ENCODE results near the gene DHRS7.
A peak's percentile ranks its signal among the peaks of the same experiment; 100 is the strongest.

Gene DHRS7

DNA sequence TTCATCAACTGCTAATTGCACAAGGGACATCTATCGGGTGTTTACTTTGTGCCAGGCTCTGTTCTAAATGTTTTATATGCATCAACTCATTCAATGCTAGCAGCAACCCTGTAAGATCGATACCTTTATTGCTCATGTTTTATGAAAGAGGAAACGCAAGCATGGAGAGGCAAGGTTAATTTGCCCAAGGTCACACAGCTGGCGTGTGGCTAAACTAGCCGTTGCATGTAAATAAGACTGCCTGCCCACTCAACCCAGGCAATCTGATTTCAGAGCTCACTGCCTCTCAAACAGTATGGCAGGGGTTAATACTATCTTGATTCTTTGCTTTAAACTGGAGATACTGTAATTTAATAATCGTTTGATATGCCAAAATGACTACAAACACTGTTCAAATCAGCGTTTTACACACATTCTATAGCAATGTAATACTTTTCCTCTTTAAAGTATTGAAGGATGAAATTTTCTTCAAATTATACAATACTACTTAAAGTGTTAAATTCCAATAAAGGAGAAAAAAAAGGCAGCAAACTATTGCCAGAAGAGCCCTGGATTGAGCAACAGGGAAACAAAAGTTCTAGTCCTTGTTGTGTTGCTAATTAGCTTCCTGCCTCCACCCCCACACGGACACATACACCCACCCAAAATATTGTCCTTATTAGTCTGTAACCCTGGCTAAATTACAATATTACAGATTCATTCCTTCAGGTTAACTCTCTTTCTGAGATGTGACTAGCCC is 39.1 kb upstream of the DHRS7 start:
- FAIRE-seq (peak; percentile 96), DNase-seq (ENCODE audit: insufficient read length) (peak; percentile 12)
- TF ChIP-seq TAF1 (IDR thresholded peaks at IDR 0.05; ENCODE audit: borderline replicate concordance, low read depth, low read length) (no peak), POLR2AphosphoS5 (IDR thresholded peaks at IDR 0.05; ENCODE audit: low read depth, low read length) (peak; percentile 24; the same call in 1 of the 2 replicates), POLR2A (IDR thresholded peaks at IDR 0.05; ENCODE audit: low read depth, low read length) (no peak)

DNA sequence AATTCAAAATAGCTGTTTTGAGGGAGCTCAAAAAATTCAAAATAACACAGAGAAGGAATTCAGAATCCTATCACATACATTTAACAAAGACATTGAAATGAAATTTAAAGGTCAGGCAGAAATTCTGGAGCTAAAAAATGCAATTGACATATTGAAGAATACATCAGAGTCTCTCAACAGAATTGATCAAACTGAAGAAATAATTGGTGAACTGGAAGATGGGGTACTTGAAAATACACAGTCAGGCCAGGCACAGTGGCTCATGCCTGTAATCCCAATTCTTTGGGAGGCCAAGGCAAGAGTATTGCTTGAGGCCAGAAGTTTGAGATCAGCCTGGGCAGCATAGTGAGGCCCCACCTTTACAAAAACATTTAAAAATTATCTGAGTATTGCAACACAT is 34.1 kb upstream of the DHRS7 start:
- TF ChIP-seq POLR2AphosphoS5 (IDR thresholded peaks at IDR 0.05; ENCODE audit: low read depth, low read length) (no peak), TAF1 (IDR thresholded peaks at IDR 0.05; ENCODE audit: borderline replicate concordance, low read depth, low read length) (no peak), POLR2A (IDR thresholded peaks at IDR 0.05; ENCODE audit: low read depth, low read length) (no peak)
- FAIRE-seq = no peak

DNA sequence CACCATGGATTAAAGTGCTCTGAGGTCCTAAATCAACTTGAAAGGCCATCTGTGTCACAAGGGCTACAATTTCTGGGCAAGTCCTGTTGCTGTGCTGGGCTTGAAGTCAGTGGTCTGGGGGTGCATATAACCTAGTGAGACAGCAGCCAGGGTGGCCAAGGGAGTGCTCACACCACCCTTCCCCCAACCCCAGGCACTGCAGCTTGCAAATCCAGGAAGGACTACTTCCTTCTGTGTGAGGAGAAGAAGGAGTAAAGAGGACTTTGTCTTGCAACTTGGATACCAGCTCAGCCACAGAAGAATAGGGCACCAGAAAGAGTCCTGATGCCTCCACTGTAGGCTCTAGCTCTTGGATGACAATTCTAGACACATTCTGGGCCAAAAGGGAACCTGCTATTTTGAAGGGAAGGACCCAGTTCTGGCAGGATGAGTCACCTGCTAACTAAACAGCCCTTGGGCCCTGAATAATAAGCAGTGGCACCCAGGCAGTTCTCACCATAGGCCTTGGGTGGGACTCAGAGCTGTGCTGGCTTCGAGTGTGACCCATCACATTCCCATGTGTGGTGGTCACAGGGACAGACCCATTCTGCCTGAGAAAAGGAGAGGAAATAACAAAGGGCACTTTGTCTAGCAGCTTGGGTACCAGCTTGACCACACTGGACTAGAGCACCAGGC is 32.6 kb upstream of the DHRS7 start:
- FAIRE-seq = no peak
- DNase-seq (ENCODE audit: insufficient read length) = no peak
- TF ChIP-seq TAF1 (IDR thresholded peaks at IDR 0.05; ENCODE audit: borderline replicate concordance, low read depth, low read length) (no peak), POLR2A (IDR thresholded peaks at IDR 0.05; ENCODE audit: low read depth, low read length) (no peak), POLR2AphosphoS5 (IDR thresholded peaks at IDR 0.05; ENCODE audit: low read depth, low read length) (no peak)

More for the DNA sequence above, 34.1 kb upstream of the DHRS7 start:
- no peak for DNase-seq (ENCODE audit: insufficient read length)

DNA sequence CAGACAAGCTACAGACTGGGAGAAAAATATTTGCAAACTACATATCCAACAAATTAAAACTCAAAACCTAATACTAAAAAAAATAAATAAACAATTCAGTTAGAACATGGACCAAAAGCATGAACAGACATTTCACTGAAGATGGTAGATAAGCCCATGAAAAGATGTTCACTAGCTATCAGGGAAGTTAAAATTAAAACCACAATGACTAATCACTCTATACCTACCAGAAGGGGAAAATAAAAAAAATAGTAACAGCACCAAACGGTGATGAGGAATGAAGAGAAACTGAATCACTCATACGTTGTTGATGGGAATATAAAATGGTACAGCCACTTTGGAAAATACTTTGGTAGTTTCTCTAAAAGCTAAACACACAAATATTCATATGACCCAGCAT is 31.1 kb upstream of the DHRS7 start:
- no peak for TF ChIP-seq POLR2AphosphoS5 (IDR thresholded peaks at IDR 0.05; ENCODE audit: low read depth, low read length)
- TF ChIP-seq TAF1 (IDR thresholded peaks at IDR 0.05; ENCODE audit: borderline replicate concordance, low read depth, low read length) = no peak
- no peak for TF ChIP-seq POLR2A (IDR thresholded peaks at IDR 0.05; ENCODE audit: low read depth, low read length)
- DNase-seq (ENCODE audit: insufficient read length) = no peak
- no peak for FAIRE-seq

DNA sequence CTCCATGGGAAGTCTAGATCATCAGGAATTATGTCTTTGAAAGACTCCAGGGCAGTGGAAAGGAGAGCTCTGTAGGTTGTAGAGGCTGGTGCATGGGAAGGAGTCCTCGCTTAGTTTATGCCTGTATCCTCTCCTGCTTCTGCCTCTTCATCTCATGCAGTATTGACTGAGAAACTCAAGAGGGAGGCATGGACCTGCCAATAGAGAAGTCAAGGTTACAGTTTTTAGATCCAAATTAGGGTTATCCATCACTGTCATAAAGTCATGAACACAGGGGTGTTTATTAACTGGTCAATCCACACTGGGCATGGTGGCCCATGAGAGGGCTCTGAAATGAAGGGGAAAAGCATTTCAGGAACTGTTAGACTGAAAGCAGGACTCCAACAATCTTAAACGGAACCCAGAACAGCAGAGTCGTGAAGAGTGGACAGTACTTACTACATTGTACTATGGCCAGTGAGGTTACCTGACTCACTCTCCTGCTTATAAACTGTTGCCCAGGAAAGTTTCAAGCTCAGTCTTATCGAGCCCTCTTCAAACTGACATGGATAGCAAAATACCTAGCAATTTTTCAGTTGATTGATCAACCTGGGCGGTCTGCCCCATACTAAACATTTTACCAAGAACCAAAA is 30.1 kb upstream of the DHRS7 start:
- TF ChIP-seq POLR2A (IDR thresholded peaks at IDR 0.05; ENCODE audit: low read depth, low read length) (no peak), TAF1 (IDR thresholded peaks at IDR 0.05; ENCODE audit: borderline replicate concordance, low read depth, low read length) (no peak)
- FAIRE-seq (peak; percentile 46), DNase-seq (ENCODE audit: insufficient read length) (no peak)

DNA sequence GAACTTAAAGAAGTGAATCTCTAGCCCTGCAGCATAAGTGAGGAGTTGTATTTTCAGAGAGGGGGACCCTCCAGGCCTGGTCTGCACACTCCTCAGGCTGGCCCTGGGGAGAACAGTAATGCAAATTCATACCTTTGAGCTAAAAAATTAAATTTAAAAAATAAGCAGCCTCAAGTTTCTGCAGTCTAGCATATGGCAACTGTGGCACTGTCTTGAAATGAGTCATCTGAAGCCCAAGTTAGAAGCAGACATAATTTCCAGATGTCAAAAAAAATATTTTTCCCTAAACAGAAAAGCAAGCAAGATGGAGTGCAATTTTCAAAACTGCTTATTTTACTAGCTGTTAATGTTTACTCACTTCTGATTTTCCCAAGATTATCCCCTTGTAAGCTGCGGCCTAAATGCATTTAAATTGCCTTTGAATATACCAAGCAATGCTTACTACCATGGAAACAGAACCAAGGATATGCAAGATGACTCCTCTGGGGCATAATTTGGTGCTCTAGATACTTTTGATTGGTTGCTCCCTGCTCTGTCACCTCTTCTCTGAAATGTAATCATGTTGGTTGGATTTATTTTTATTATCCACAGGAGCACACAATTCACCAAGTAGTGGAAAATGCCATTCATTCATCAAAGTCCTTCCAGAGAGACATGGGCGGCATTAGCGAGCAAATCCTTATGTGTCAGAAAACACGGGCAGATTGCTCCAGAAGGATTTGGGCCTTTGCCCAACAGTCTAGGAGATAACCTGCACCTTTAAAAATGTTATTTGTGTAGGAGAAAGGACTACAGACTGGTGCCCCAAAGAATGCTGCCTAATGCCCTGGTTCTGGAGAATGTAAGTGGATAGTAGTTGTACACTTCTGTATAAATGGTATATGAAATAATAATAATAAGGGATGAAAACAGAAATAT is 25.0 kb upstream of the DHRS7 start:
- FAIRE-seq (peak; percentile 14), DNase-seq (ENCODE audit: insufficient read length) (no peak)
- TF ChIP-seq POLR2A (IDR thresholded peaks at IDR 0.05; ENCODE audit: low read depth, low read length) = no peak
- no peak for TF ChIP-seq POLR2AphosphoS5 (IDR thresholded peaks at IDR 0.05; ENCODE audit: low read depth, low read length)
- TF ChIP-seq TAF1 (IDR thresholded peaks at IDR 0.05; ENCODE audit: borderline replicate concordance, low read depth, low read length) = no peak

DNA sequence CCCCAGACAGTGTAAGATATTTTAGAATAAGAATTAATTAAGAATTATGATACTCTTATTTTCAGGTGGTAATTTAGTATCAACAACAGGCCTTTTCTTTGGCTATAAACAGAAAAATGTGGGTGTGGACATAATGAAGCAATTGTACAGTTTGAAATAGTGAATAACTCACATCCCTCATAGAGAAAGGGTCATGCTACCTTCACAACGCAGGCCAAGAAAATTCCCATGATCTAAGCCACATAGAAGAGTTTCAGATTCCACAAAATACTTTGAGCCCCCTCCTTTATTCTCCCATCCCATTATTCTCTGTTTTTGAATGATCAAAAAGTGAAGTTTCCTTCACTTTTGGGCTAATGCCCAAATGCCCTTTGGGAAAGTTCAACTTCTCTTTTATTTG is 23.5 kb upstream of the DHRS7 start:
- FAIRE-seq = no peak
- no peak for DNase-seq (ENCODE audit: insufficient read length)
- TF ChIP-seq POLR2A (IDR thresholded peaks at IDR 0.05; ENCODE audit: low read depth, low read length) (no peak), POLR2AphosphoS5 (IDR thresholded peaks at IDR 0.05; ENCODE audit: low read depth, low read length) (no peak), TAF1 (IDR thresholded peaks at IDR 0.05; ENCODE audit: borderline replicate concordance, low read depth, low read length) (no peak)

DNA sequence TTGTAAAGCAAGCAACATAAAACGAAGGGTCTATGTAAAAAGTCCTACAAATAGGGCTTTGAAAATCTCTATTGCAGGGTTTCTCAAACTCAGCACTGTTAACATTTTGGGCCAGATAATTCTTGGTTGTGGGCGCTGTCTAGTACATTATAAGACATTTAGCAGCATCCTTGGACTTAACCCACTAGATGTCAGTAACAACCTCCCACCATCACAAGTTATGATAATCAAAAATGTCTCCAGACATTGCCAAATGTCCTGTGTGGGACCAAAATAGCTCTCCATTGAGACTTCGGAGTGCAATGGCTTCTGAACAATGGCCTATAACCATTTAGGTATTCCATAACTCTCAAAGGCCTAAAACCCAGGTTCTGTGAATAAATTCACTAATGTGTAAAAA is 22.9 kb upstream of the DHRS7 start:
- TF ChIP-seq POLR2A (IDR thresholded peaks at IDR 0.05; ENCODE audit: low read depth, low read length) (no peak), TAF1 (IDR thresholded peaks at IDR 0.05; ENCODE audit: borderline replicate concordance, low read depth, low read length) (no peak), POLR2AphosphoS5 (IDR thresholded peaks at IDR 0.05; ENCODE audit: low read depth, low read length) (no peak)
- FAIRE-seq (peak; percentile 46), DNase-seq (ENCODE audit: insufficient read length) (no peak)

DNA sequence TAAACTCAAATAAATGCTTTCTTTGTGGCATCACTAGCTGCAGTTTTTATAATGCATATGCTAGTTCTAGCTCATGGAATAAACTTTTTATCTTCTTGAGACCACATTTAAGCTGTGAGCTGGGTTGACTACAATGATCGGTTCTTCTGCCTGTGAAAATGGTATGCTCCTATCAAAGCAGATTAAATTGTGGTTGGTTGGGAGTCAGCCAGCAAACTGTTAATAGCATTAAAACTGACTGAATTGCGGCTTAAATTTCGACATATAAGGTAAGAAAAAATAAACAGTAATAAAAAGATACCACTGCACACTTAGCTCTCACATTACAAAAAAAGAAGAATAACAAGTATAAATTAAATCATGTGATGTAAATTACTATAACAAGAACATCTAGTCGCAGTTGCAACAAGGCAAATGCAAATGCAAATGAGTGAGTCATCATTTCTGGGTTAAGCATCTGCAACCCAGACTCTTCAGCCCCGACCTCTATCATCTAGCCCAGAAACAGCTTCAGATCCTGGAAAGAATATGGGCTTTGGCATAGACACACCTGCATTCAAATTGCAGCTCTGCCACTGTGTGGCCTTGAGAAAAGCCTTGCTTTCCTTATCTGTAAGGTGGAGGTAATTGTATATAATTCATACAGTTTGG is 19.8 kb upstream of the DHRS7 start:
- DNase-seq (ENCODE audit: insufficient read length) (no peak), FAIRE-seq (peak; percentile 71)
- TF ChIP-seq POLR2AphosphoS5 (IDR thresholded peaks at IDR 0.05; ENCODE audit: low read depth, low read length) (no peak), POLR2A (IDR thresholded peaks at IDR 0.05; ENCODE audit: low read depth, low read length) (no peak), TAF1 (IDR thresholded peaks at IDR 0.05; ENCODE audit: borderline replicate concordance, low read depth, low read length) (no peak)

DNA sequence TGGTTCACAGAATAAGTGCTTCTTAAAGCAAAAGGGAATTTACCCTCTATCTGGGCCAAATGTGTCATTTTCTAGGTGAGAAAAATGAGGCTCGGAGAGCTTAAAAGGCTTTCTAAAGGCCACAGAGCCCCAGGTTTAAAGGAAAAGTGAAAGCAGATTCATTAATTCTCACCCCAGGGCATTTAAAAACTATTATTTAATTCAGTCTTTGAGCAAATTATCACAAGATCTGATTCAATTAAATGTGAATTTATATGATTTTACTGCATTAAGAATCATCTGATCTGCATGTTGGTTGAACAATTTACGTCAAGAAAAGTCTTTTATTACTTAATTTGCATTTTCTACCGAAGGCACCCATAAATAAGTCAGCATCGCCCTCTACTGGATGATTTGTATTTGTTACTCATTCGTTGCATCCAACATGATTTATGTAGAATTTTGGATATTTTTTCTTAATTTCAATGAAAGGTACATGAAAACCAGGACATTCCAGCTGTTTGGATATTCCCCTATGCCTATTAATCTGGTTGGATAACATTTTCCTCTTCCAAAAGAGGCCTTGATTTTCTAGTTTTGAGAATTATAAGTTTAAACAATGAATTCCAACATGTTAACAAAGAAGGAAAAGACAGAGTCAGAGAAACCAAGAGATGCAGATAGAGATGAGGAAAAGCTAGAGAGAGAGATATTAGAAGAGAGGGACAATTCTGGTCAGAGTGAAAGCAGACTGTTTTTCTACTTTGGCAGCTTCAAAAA is 19.1 kb upstream of the DHRS7 start:
- no peak for DNase-seq (ENCODE audit: insufficient read length)
- FAIRE-seq = peak; percentile 95
- TF ChIP-seq TAF1 (IDR thresholded peaks at IDR 0.05; ENCODE audit: borderline replicate concordance, low read depth, low read length) (no peak), POLR2AphosphoS5 (IDR thresholded peaks at IDR 0.05; ENCODE audit: low read depth, low read length) (no peak), POLR2A (IDR thresholded peaks at IDR 0.05; ENCODE audit: low read depth, low read length) (no peak)

All from GM12892 (cell line).